SK-N-SH treated with all-trans-retinoic acid at 6 μM for 48 hours (cell line): Measurements from ENCODE around the gene ERAL1.

Source experiments
- ATAC-seq: fragments of 200-7000 bp; cut with Tn5 transposase; 3 replicates; pipeline ENCODE4 v1.9.1; 2020; ENCODE audit warnings: mild to moderate bottlenecking, moderate library complexity
- ARNTL ChIP-seq: fragments of 450-650 bp; formaldehyde crosslinking; IDR thresholded peaks from 2 replicates; pipeline ENCODE4 v1.5.0; 2020; ENCODE audit warnings: low read depth, mild to moderate bottlenecking, moderate library complexity, borderline replicate concordance
- BACH2 ChIP-seq: fragments of 250-450 bp; sonication (Bioruptor Pico); IDR thresholded peaks from 2 replicates; pipeline ENCODE4 v1.9.0; 2021; ENCODE audit warnings: mild to moderate bottlenecking, borderline replicate concordance
- CREB5 ChIP-seq: fragments of 250-450 bp; sonication (Bioruptor Pico); IDR thresholded peaks from 2 replicates; pipeline ENCODE4 v1.5.1; 2020; ENCODE audit warnings: low read depth, mild to moderate bottlenecking, moderate library complexity
- CSDC2 ChIP-seq: fragments of 250-450 bp; sonication (Bioruptor Pico); IDR thresholded peaks from 2 replicates; pipeline ENCODE4 v1.5.0; 2020; ENCODE audit warnings: mild to moderate bottlenecking, moderate library complexity
- CSRNP3 ChIP-seq: fragments of 250-450 bp; sonication (Bioruptor Pico); IDR thresholded peaks from 2 replicates; pipeline ENCODE4 v1.5.1; 2021; ENCODE audit warnings: mild to moderate bottlenecking, moderate library complexity
- ESRRG ChIP-seq: fragments of 250-450 bp; sonication (Bioruptor Pico); IDR thresholded peaks from 2 replicates; pipeline ENCODE4 v1.6.1; 2021; ENCODE audit warnings: mild to moderate bottlenecking
- ISL1 ChIP-seq: fragments of 250-450 bp; sonication (Bioruptor Pico); IDR thresholded peaks from 2 replicates; pipeline ENCODE4 v2.1.2; 2022; ENCODE audit warnings: mild to moderate bottlenecking, moderate library complexity
- OSR1 ChIP-seq: fragments of 250-450 bp; sonication (Bioruptor Pico); IDR thresholded peaks from 2 replicates; pipeline ENCODE4 v1.8.0; 2022; ENCODE audit warnings: moderate library complexity, mild to moderate bottlenecking, inconsistent platforms
- POU6F1 ChIP-seq: fragments of 250-450 bp; sonication (Bioruptor Pico); IDR thresholded peaks from 2 replicates; pipeline ENCODE4 v1.8.0; 2021; ENCODE audit warnings: low read depth, mild to moderate bottlenecking, moderate library complexity, borderline replicate concordance
- PPARA ChIP-seq: fragments of 250-450 bp; sonication (Bioruptor Pico); IDR thresholded peaks from 2 replicates; pipeline ENCODE4 v1.5.0; 2020; ENCODE audit warnings: mild to moderate bottlenecking, borderline replicate concordance
- SNAI2 ChIP-seq: fragments of 250-450 bp; sonication (Bioruptor Pico); IDR thresholded peaks from 2 replicates; pipeline ENCODE4 v1.5.0; 2020; ENCODE audit warnings: mild to moderate bottlenecking, moderate library complexity
- TCF4 ChIP-seq: fragments of 250-450 bp; sonication (Bioruptor Pico); IDR thresholded peaks from 2 replicates; pipeline ENCODE4 v1.8.0; 2021; ENCODE audit warnings: mild to moderate bottlenecking, moderate library complexity, borderline replicate concordance
- TOX ChIP-seq: fragments of 250-450 bp; sonication (Bioruptor Pico); IDR thresholded peaks from 2 replicates; pipeline ENCODE4 v1.8.0; 2021; ENCODE audit warnings: mild to moderate bottlenecking, moderate library complexity, borderline replicate concordance
- TSHZ2 ChIP-seq: fragments of 250-450 bp; sonication (Bioruptor Pico); IDR thresholded peaks from 2 replicates; pipeline ENCODE4 v1.5.0; 2020; ENCODE audit warnings: mild to moderate bottlenecking, moderate library complexity
- ZC3H10 ChIP-seq: fragments of 250-450 bp; sonication (Bioruptor Pico); IDR thresholded peaks from 2 replicates; pipeline ENCODE4 v1.5.1; 2021; ENCODE audit warnings: mild to moderate bottlenecking, moderate library complexity
- ZFP3 ChIP-seq: fragments of 250-450 bp; sonication (Bioruptor Pico); IDR thresholded peaks from 2 replicates; pipeline ENCODE4 v1.5.0; 2020; ENCODE audit warnings: mild to moderate bottlenecking, moderate library complexity
- ZFP30 ChIP-seq: fragments of 450-650 bp; formaldehyde crosslinking; IDR thresholded peaks from 2 replicates; pipeline ENCODE4 v1.5.0; 2022; ENCODE audit warnings: mild to moderate bottlenecking, moderate library complexity
- ZNF565 ChIP-seq: fragments of 450-650 bp; formaldehyde crosslinking; conservative IDR thresholded peaks from 2 replicates; pipeline ENCODE4 v1.5.0; 2020; ENCODE audit warnings: low read depth, mild to moderate bottlenecking, moderate library complexity
- ZNF70 ChIP-seq: fragments of 450-650 bp; formaldehyde crosslinking; IDR thresholded peaks from 2 replicates; pipeline ENCODE4 v1.5.0; 2020; ENCODE audit warnings: mild to moderate bottlenecking, moderate library complexity
- ZNF8 ChIP-seq: fragments of 450-650 bp; formaldehyde crosslinking; IDR thresholded peaks from 2 replicates; pipeline ENCODE4 v1.5.0; 2020; ENCODE audit warnings: mild to moderate bottlenecking, moderate library complexity
- TF ChIP-seq, protein P1 (sequence below): fragments of 250-450 bp; sonication (Bioruptor Pico); IDR thresholded peaks from 2 replicates; pipeline ENCODE4 v1.8.0; 2020; ENCODE audit warnings: mild to moderate bottlenecking, moderate library complexity, borderline replicate concordance

ERAL1 gene

GRCh38 chr17:28907709-28908475, 53.1 kb downstream of the ERAL1 start:
- no peak for TF ChIP-seq SNAI2 (CRISPR knock-in tag)
- TF ChIP-seq ZNF565 (CRISPR knock-in tag): no peak
- TF ChIP-seq CSRNP3 (CRISPR knock-in tag): no peak
- TF ChIP-seq TCF4 (CRISPR knock-in tag): no peak
- no peak for TF ChIP-seq ARNTL
- TF ChIP-seq ISL1 (CRISPR knock-in tag): no peak
- TF ChIP-seq, protein P1, sequence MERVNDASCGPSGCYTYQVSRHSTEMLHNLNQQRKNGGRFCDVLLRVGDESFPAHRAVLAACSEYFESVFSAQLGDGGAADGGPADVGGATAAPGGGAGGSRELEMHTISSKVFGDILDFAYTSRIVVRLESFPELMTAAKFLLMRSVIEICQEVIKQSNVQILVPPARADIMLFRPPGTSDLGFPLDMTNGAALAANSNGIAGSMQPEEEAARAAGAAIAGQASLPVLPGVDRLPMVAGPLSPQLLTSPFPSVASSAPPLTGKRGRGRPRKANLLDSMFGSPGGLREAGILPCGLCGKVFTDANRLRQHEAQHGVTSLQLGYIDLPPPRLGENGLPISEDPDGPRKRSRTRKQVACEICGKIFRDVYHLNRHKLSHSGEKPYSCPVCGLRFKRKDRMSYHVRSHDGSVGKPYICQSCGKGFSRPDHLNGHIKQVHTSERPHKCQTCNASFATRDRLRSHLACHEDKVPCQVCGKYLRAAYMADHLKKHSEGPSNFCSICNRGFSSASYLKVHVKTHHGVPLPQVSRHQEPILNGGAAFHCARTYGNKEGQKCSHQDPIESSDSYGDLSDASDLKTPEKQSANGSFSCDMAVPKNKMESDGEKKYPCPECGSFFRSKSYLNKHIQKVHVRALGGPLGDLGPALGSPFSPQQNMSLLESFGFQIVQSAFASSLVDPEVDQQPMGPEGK (CRISPR knock-in tag): no peak
- no peak for TF ChIP-seq ESRRG
- no peak for TF ChIP-seq ZFP30 (CRISPR knock-in tag)
- no peak for TF ChIP-seq CSDC2 (CRISPR knock-in tag)
- TF ChIP-seq ZNF8 (CRISPR knock-in tag): no peak
- no peak for TF ChIP-seq TSHZ2 (CRISPR knock-in tag)
- no peak for TF ChIP-seq TOX (CRISPR knock-in tag)
- TF ChIP-seq CREB5 (CRISPR knock-in tag): no peak
- TF ChIP-seq ZC3H10 (CRISPR knock-in tag): no peak
- TF ChIP-seq ZNF70 (CRISPR knock-in tag): no peak
- TF ChIP-seq BACH2 (CRISPR knock-in tag): no peak
- TF ChIP-seq, all 23 proteins: peak for 0
- ATAC-seq: no peak

DNA sequence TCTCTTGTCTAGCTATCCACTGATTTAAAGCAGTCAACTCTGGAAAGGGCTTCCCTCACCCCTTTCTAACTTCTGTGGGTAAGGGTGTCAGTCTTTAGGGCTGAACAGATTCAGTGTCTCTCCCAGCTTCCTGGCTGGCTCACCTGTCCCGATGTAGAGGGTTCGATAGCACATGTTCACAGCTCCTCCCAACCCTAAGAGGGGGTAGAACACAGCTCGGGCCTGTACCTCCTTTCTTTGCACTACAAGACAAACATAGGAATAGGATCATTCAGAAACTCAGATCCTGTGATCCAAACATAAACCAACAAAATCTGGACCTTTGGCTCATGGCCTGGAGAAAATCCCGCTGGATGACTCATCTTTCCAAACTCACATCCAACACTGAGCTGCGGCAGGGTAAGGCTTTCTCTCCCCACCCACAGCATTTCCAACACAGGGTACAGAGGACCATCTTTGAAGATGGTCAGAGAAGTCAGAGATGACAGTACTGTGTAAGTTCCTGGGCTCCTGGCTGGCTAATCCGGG, 53.9 kb downstream of the ERAL1 start:
- TF ChIP-seq ZNF565 (CRISPR knock-in tag) (no peak), CREB5 (CRISPR knock-in tag) (no peak), OSR1 (CRISPR knock-in tag) (no peak), ESRRG (no peak), CSDC2 (CRISPR knock-in tag) (no peak), TSHZ2 (CRISPR knock-in tag) (no peak), PPARA (CRISPR knock-in tag) (no peak), CSRNP3 (CRISPR knock-in tag) (no peak), ARNTL (no peak), ZFP3 (CRISPR knock-in tag) (no peak), POU6F1 (CRISPR knock-in tag) (no peak), ISL1 (CRISPR knock-in tag) (no peak)

More for the DNA sequence above, 53.9 kb downstream of the ERAL1 start:
- ATAC-seq: peak; percentile 62
